ENCODE data around the gene NFKBIZ. TPM values are rescaled to one million over a fixed set of nuclear protein-coding genes. Genes with fewer than 3 reads are reported as not detected.

NFKBIZ gene
- total RNA-seq, 2 donors from 2014 or later, result 30.1 to 92.3 TPM

GRCh38 chr3:101803939-101804338 is 45.4 kb upstream of the NFKBIZ start:
- 65 to 82% methylated on average over 3 of the region's 3 CpGs for WGBS, 2 donors
- intact Hi-C loops (cut with DNase I), result loop anchor here (10.0 kb wide), 1 partner anchor 731 kb away; no protein-coding TSS in a partner anchor
- Histone ChIP-seq H3K9me3 (no peaks in the 10 kb centered on the region), H3K27ac (no peak overlapping the region), H3K4me3 (no peak overlapping the region), H3K4me1 (no peaks in the 10 kb centered on the region), H3K36me3 (replicated peaks in 1 of 2; ENCODE audit: insufficient read depth in 1 of 2, low read depth in 2 of 2) (no peaks in the 10 kb centered on the region), H3K27me3 (no peaks in the 10 kb centered on the region)
- TF ChIP-seq POLR2A (IDR thresholded peaks at IDR 0.05) (no peak), CTCF (IDR thresholded peaks at IDR 0.05) (no peak)
- DNase-seq (no peak), ATAC-seq (no peak)

- ATAC-seq, result no peak
Observed at GRCh38 chr3:101806491-101806890, 42.8 kb upstream of the NFKBIZ start.

GRCh38 chr3:101807888-101808287 is 41.4 kb upstream of the NFKBIZ start:
- peaks cover 9% of the 10 kb centered on the region for H3K4me1 ChIP-seq
- ATAC-seq (no peak), DNase-seq (no peak)
- no peaks in the 10 kb centered on the region for H3K27me3 ChIP-seq
- no peak overlapping the region for H3K4me3 ChIP-seq
- no peak overlapping the region for H3K27ac ChIP-seq
- no peaks in the 10 kb centered on the region for H3K36me3 ChIP-seq (replicated peaks in 1 of 2; ENCODE audit: insufficient read depth in 1 of 2, low read depth in 2 of 2)
- intact Hi-C loops (cut with DNase I), result loop anchor here (10.0 kb wide), 1 partner anchor 727 kb away; no protein-coding TSS in a partner anchor
- TF ChIP-seq CTCF (IDR thresholded peaks at IDR 0.05), result no peak
- no peak for TF ChIP-seq POLR2A (IDR thresholded peaks at IDR 0.05)
- WGBS, 2 donors, result 71 to 77% methylated on average over 2 of the region's 2 CpGs
- H3K9me3 ChIP-seq, result no peaks in the 10 kb centered on the region

More at GRCh38 chr3:101806491-101806890, 42.8 kb upstream of the NFKBIZ start:
- H3K4me3 ChIP-seq, result no peak overlapping the region
- H3K9me3 ChIP-seq, result no peaks in the 10 kb centered on the region
- intact Hi-C loops (cut with DNase I), result loop anchor here (10.0 kb wide), 1 partner anchor 728 kb away; no protein-coding TSS in a partner anchor
- TF ChIP-seq POLR2A (IDR thresholded peaks at IDR 0.05), result no peak
- H3K27ac ChIP-seq, result no peak overlapping the region
- H3K27me3 ChIP-seq, result no peaks in the 10 kb centered on the region
- no peak for DNase-seq
- H3K36me3 ChIP-seq (replicated peaks in 1 of 2; ENCODE audit: insufficient read depth in 1 of 2, low read depth in 2 of 2), result no peaks in the 10 kb centered on the region
- WGBS, 2 donors, result 86 to 100% methylated on average over 1 of the region's 1 CpG
- peaks cover 9% of the 10 kb centered on the region for H3K4me1 ChIP-seq

GRCh38 chr3:101809178-101810021 is 39.9 kb upstream of the NFKBIZ start:
- DNase-seq (peak; percentile 43 to 54 (median 48)), ATAC-seq (peak; percentile 75)
- H3K36me3 ChIP-seq (replicated peaks in 1 of 2; ENCODE audit: insufficient read depth in 1 of 2, low read depth in 2 of 2), result no peaks in the 10 kb centered on the region
- H3K4me1 ChIP-seq, result peaks cover 19% of the 10 kb centered on the region
- H3K27ac ChIP-seq, result no peak overlapping the region
- intact Hi-C loops (cut with DNase I), result loop anchor here (5.0 to 10.0 kb wide), 2 partner anchors 413 to 725 kb away; no protein-coding TSS in a partner anchor
- H3K27me3 ChIP-seq, result no peaks in the 10 kb centered on the region
- H3K9me3 ChIP-seq, result no peaks in the 10 kb centered on the region
- H3K4me3 ChIP-seq, result no peak overlapping the region
- TF ChIP-seq POLR2A (IDR thresholded peaks at IDR 0.05) (no peak), CTCF (IDR thresholded peaks at IDR 0.05) (peak; percentile 31 to 80 (median 74))

- peaks cover 25% of the 10 kb centered on the region for H3K4me1 ChIP-seq
- H3K27ac ChIP-seq, result no peak overlapping the region
- no peaks in the 10 kb centered on the region for H3K27me3 ChIP-seq
- H3K4me3 ChIP-seq, result no peak overlapping the region
- no peak for TF ChIP-seq CTCF (IDR thresholded peaks at IDR 0.05)
- no peak for TF ChIP-seq POLR2A (IDR thresholded peaks at IDR 0.05)
- no peaks in the 10 kb centered on the region for H3K9me3 ChIP-seq
- intact Hi-C loops (cut with DNase I), result loop anchor here (5.0 kb wide), 1 partner anchor 412 kb away; no protein-coding TSS in a partner anchor
- DNase-seq, result no peak
- ATAC-seq, result no peak
- H3K36me3 ChIP-seq (replicated peaks in 1 of 2; ENCODE audit: insufficient read depth in 1 of 2, low read depth in 2 of 2), result no peaks in the 10 kb centered on the region
Observed at GRCh38 chr3:101810022-101810418, 39.3 kb upstream of the NFKBIZ start.

All from body of pancreas (tissue), 4 donors.